ENCODE data around the gene FGFR1OP2.

GRCh38 chr12:27008081-27008480 lies 69.8 kb downstream of the FGFR1OP2 start:
- TF ChIP-seq CTCF (IDR thresholded peaks at IDR 0.05) (no peak), POLR2AphosphoS5 (IDR thresholded peaks at IDR 0.05) (no peak)

All from stomach (tissue), 4 donors.